ENCODE data around the gene TFF2.

TFF2 gene

GRCh38 chr21:42297377-42297776, 53.4 kb downstream of the TFF2 start:
- H3K36me3 ChIP-seq (ENCODE audit: insufficient read depth, low read length): no peaks in the 10 kb centered on the region

DNA sequence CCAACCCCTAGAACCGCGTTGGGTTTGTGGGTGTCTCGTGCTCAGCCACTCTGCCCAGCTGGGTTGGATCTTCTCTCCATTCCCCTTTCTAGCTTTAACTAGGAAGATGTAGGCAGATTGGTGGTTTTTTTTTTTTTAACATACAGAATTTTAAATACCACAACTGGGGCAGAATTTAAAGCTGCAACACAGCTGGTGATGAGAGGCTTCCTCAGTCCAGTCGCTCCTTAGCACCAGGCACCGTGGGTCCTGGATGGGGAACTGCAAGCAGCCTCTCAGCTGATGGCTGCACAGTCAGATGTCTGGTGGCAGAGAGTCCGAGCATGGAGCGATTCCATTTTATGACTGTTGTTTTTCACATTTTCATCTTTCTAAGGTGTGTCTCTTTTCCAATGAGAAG, 54.3 kb downstream of the TFF2 start:
- Histone ChIP-seq H3K9me3 (ENCODE audit: low read length) (no peaks in the 10 kb centered on the region), H3K27me3 (ENCODE audit: insufficient read depth, low read length) (peaks cover 3% of the 10 kb centered on the region; the same call in 1 of the 2 replicates), H3K4me2 (ENCODE audit: low read length) (no peak overlapping the region), H3K9me2 (ENCODE audit: low read depth, low read length) (no peaks in the 10 kb centered on the region), H3K4me3 (ENCODE audit: low read depth, low read length, poor library complexity, severe bottlenecking) (no peak overlapping the region), H3K9ac (ENCODE audit: low read length) (no peak overlapping the region), H2AFZ (ENCODE audit: low read length) (no peak overlapping the region), H3F3A (ENCODE audit: insufficient read depth, low read length) (no peaks in the 10 kb centered on the region), H3K27ac (ENCODE audit: low read depth, low read length, poor library complexity, severe bottlenecking) (no peak overlapping the region), H3K79me2 (ENCODE audit: insufficient read depth, low read length) (no peaks in the 10 kb centered on the region), H3K36me3 (ENCODE audit: insufficient read depth, low read length) (no peaks in the 10 kb centered on the region), H4K20me1 (ENCODE audit: insufficient read depth, low read length) (no peaks in the 10 kb centered on the region), H3K4me1 (ENCODE audit: insufficient read depth, low read length, severe bottlenecking) (no peaks in the 10 kb centered on the region)
- TF ChIP-seq, protein P1, sequence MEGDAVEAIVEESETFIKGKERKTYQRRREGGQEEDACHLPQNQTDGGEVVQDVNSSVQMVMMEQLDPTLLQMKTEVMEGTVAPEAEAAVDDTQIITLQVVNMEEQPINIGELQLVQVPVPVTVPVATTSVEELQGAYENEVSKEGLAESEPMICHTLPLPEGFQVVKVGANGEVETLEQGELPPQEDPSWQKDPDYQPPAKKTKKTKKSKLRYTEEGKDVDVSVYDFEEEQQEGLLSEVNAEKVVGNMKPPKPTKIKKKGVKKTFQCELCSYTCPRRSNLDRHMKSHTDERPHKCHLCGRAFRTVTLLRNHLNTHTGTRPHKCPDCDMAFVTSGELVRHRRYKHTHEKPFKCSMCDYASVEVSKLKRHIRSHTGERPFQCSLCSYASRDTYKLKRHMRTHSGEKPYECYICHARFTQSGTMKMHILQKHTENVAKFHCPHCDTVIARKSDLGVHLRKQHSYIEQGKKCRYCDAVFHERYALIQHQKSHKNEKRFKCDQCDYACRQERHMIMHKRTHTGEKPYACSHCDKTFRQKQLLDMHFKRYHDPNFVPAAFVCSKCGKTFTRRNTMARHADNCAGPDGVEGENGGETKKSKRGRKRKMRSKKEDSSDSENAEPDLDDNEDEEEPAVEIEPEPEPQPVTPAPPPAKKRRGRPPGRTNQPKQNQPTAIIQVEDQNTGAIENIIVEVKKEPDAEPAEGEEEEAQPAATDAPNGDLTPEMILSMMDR (IDR thresholded peaks at IDR 0.05; ENCODE audit: low read length): no peak
- TF ChIP-seq EZH2 (IDR thresholded peaks at IDR 0.05; ENCODE audit: borderline replicate concordance, low read length): no peak

More at GRCh38 chr21:42297377-42297776, 53.4 kb downstream of the TFF2 start:
- no peak overlapping the region for H3K9ac ChIP-seq (ENCODE audit: low read length)
- H3K9me3 ChIP-seq (ENCODE audit: low read length): no peaks in the 10 kb centered on the region
- H3F3A ChIP-seq (ENCODE audit: insufficient read depth, low read length): no peaks in the 10 kb centered on the region
- TF ChIP-seq EZH2 (IDR thresholded peaks at IDR 0.05; ENCODE audit: borderline replicate concordance, low read length): no peak
- TF ChIP-seq, protein P1 (IDR thresholded peaks at IDR 0.05; ENCODE audit: low read length): no peak
- H3K4me3 ChIP-seq (ENCODE audit: low read depth, low read length, poor library complexity, severe bottlenecking): no peak overlapping the region
- no peaks in the 10 kb centered on the region for H3K4me1 ChIP-seq (ENCODE audit: insufficient read depth, low read length, severe bottlenecking)
- no peaks in the 10 kb centered on the region for H3K9me2 ChIP-seq (ENCODE audit: low read depth, low read length)
- peaks cover 6% of the 10 kb centered on the region; the same call in 1 of the 2 replicates for H3K27me3 ChIP-seq (ENCODE audit: insufficient read depth, low read length)
- no peak overlapping the region for H3K4me2 ChIP-seq (ENCODE audit: low read length)
- no peak overlapping the region for H3K27ac ChIP-seq (ENCODE audit: low read depth, low read length, poor library complexity, severe bottlenecking)
- H2AFZ ChIP-seq (ENCODE audit: low read length): no peak overlapping the region
- H3K79me2 ChIP-seq (ENCODE audit: insufficient read depth, low read length): no peaks in the 10 kb centered on the region
- no peaks in the 10 kb centered on the region for H4K20me1 ChIP-seq (ENCODE audit: insufficient read depth, low read length)

Data from OCI-LY1 (cell line).